Measurements from ENCODE around the gene OR2M5.

The OR2M5 gene, protein sequence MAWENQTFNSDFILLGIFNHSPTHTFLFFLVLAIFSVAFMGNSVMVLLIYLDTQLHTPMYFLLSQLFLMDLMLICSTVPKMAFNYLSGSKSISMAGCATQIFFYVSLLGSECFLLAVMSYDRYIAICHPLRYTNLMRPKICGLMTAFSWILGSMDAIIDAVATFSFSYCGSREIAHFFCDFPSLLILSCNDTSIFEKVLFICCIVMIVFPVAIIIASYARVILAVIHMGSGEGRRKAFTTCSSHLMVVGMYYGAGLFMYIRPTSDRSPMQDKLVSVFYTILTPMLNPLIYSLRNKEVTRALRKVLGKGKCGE

GRCh38 chr1:248144513-248145198 lies at the start of gene OR2M5:
Gene OR2M5, plus strand, starts transcription at chr1:248145148. Its CDS starts 0 bp downstream, at chr1:248145148.
- in situ Hi-C loops (cut with MboI; ENCODE audit: low sequenced_read_pairs), result no loop called here

DNA sequence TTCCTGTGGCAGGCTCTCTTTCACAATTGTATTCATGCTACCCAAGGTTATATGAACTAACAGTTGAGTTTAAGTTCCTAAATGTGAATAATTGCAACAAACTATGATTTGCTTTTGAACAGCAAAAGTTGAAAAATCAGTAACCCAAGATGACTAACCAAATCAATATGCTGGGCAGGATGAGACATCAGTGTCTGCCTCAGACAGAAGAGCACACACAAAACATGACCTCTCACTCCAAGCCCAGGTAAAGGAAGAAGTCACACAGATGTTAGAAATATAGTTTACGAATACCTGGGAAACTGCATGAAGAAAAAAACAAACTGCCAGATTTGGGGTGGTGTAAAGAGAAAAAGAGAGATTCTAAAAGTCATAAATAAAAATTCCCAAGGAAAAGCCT lies 46.4 kb upstream of the OR2M5 start:
- in situ Hi-C loops (cut with MboI; ENCODE audit: low sequenced_read_pairs), result no loop called here

DNA sequence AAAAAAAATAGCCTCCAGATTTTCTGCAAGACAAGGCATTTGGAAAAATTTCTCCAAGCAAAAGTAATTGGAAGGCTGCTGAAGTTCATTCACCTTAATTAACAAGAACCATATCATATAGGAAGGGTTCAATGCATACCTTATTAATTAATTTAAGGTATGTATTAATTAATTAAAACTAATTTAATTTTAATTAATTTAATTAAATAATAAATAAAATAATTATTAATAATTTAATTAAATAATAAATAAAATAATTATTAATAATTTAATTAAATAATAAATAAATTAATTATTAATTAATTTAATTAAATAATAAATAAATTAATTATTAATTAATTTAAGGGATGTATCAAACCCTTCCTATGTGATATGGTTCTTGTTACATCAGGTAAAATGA lies 42.1 kb upstream of the OR2M5 start:
- in situ Hi-C loops (cut with MboI; ENCODE audit: low sequenced_read_pairs), result no loop called here

- in situ Hi-C loops (cut with MboI; ENCODE audit: low sequenced_read_pairs), result no loop called here
Observed at GRCh38 chr1:248111157-248111556, 33.8 kb upstream of the OR2M5 start.

DNA sequence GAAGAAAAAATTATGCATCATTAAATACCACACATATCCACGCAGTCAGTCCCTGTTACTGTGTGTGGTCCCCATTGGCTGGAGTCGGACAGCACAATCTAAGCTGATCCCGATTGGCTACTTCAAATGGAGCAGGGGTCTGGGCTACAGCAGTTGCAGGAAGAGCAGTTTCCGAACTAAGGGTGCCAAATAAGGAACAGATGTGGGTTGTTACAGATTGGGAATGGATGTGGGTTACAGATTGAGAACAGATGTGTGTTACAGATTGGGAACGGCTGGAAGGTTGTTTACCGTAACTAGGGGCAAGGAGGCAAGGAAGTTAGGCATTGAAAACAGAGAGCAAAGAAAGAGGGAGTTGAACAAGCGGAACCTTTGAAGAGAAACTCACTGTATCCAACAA lies 30.1 kb upstream of the OR2M5 start:
- in situ Hi-C loops (cut with MboI; ENCODE audit: low sequenced_read_pairs), result no loop called here

GRCh38 chr1:248127653-248128052 lies 17.3 kb upstream of the OR2M5 start:
- in situ Hi-C loops (cut with MboI; ENCODE audit: low sequenced_read_pairs), result no loop called here

GRCh38 chr1:248136811-248137210 lies 8.1 kb upstream of the OR2M5 start:
- in situ Hi-C loops (cut with MboI; ENCODE audit: low sequenced_read_pairs), result no loop called here

DNA sequence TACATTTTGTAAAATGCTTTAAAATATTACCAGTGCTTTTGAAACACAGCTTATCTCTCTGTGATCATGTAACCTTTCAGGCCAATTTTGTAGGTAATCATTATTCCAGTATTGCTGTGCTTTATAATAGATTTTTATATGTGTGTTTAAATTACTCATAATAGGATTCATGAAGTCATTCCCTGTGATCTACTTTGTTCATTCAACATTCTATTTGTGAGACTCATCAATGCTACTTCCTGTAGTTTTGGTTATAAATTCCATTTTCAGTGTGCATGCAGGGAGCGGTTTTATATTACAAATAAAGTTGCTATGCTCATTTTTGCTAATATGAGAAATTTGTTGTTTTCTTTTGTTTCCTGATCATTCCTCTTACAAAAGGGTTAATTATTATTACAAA lies 4.1 kb upstream of the OR2M5 start:
- in situ Hi-C loops (cut with MboI; ENCODE audit: low sequenced_read_pairs), result no loop called here

- in situ Hi-C loops (cut with MboI; ENCODE audit: low sequenced_read_pairs), result no loop called here
Observed at GRCh38 chr1:248143311-248143710, 1.6 kb upstream of the OR2M5 start.

GRCh38 chr1:248152056-248152827 lies 7.3 kb downstream of the OR2M5 start:
- in situ Hi-C loops (cut with MboI; ENCODE audit: low sequenced_read_pairs), result no loop called here

GRCh38 chr1:248155927-248156326 lies 11.0 kb downstream of the OR2M5 start:
- in situ Hi-C loops (cut with MboI; ENCODE audit: low sequenced_read_pairs), result no loop called here

DNA sequence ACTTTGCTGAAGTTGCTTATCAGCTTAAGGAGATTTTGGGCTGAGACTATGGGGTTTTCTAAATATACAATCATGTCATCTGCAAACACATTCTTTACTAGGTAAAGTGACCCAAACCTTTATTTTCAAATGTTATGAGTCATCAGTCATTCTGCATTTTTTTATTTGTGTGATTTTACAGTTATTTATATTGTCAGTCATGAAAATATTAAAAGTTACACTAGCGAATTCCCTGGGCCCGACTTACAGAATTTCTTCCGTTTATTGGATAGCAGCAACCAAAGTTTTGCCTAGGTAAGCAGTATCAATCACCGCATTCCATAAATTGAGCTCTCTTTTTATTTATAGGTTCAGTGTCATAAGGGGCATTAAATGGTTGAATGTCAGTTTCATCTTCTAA lies 13.8 kb downstream of the OR2M5 start:
- in situ Hi-C loops (cut with MboI; ENCODE audit: low sequenced_read_pairs), result no loop called here

DNA sequence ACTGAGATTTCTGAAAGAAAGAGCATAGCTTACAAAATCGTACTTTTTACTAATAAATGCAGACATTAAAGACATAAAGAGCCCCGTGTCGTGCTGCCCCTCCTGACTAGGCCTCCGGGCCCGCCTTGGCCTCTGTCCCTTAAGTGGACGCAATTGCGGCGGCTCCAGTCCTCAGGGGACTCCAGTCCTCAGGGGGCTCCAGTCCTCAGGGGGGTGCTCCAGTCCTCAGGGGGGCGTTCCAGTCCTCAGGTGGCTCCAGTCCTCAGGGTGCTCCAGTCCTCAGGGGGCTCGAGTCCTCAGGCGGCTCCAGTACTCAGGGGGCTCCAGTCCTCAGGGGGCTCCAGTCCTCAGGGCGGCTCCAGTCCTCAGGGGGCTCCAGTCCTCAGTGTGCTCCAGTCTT lies 19.1 kb downstream of the OR2M5 start:
- in situ Hi-C loops (cut with MboI; ENCODE audit: low sequenced_read_pairs), result no loop called here

DNA sequence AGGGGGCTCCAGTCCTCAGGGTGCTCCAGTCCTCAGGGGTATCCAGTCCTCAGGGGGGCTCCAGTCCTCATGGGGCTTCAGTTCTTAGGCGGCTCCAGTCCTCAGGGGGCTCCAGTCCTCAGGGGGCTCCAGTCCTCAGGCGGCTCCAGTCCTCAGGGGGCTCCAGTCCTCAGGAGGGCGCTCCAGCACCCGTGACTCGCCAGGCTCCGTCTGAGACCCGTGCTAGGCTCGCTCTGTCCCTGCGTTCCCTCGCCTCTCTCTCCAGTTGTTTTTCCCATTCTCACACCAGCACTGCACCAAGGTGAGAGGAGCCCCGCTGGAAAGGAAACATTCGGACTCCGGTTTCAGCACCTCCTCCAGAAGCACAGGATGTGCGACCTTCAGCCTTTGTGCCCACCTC lies 20.2 kb downstream of the OR2M5 start:
- in situ Hi-C loops (cut with MboI; ENCODE audit: low sequenced_read_pairs), result no loop called here

DNA sequence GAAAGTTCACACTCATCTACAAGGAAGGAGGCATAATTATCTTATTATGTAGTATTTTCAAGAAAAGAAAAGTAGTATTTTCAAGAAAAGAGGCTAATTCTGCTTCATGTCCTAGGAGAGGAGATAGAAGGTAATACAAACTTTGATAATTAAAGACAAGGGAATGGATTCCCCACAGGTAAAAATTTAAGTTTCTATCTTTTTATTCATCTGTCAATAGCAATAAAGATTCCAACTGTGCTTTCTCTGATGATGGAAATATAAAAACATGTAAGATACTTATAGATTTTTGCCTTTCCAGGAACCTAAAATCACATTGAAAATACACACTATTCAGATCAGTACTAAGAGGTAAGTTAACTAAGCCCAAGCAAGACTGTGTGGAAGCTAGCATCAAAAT lies 29.6 kb downstream of the OR2M5 start, which contains the start of gene OR2M2:
TSS of gene OR2M2 (plus strand) at position 301 of the 400 bp plus-strand sequence. CDS start 5,165 bp downstream, outside the sequence.
- in situ Hi-C loops (cut with MboI; ENCODE audit: low sequenced_read_pairs), result no loop called here

- in situ Hi-C loops (cut with MboI; ENCODE audit: low sequenced_read_pairs), result no loop called here
Observed at GRCh38 chr1:248183996-248184395, 39.0 kb downstream of the OR2M5 start.

DNA sequence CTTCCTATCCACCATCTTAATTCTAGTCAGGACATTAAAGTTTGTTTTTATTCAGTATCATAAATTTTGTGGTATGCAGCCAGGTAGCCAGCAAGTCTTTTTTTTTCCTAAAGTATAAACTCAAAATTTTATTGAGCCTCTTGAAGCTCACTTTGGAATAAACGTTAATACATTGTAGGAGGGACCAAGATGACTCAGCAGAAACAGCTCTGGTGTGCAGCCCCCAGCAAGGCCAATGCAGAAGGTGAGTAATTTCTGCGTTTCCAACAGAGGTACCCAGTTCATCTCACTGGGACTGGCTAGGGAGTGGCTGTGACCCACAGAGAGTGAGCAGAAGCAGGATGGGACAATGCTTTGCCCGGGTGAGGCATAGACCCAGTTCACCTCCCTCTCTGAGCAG lies 42.4 kb downstream of the OR2M5 start:
- in situ Hi-C loops (cut with MboI; ENCODE audit: low sequenced_read_pairs), result no loop called here

GRCh38 chr1:248189026-248189425 lies 44.1 kb downstream of the OR2M5 start:
- in situ Hi-C loops (cut with MboI; ENCODE audit: low sequenced_read_pairs), result no loop called here

- in situ Hi-C loops (cut with MboI; ENCODE audit: low sequenced_read_pairs), result no loop called here
Observed at GRCh38 chr1:248194117-248194516, 49.2 kb downstream of the OR2M5 start.
